GM12892 (cell line): ENCODE results near the gene LDLRAD3. TPM values are rescaled to one million over a fixed set of nuclear protein-coding genes. Genes with fewer than 3 reads are reported as not detected.
"Not testable (repeated sequence)": the region's sequence is repeated elsewhere in the genome, so short reads cannot be mapped to it uniquely, and the experiment has no call there.

Source experiments
- DNase-seq: peaks from one replicate; pipeline ENCODE4 v3.0.0; 2011; ENCODE audit not compliant: insufficient read length
- FAIRE-seq: peaks from 2 replicates; lab custom pipeline; 2011; peaks lifted over from hg19 to GRCh38; lab: Jason Lieb, UNC
- POLR2A ChIP-seq: IDR thresholded peaks from 2 replicates; pipeline ENCODE4 v1.6.1; 2011; ENCODE audit warnings: low read depth, low read length, control low read depth
- POLR2AphosphoS5 ChIP-seq: IDR thresholded peaks from 2 replicates; pipeline ENCODE4 v1.6.1; 2011; ENCODE audit warnings: low read depth, low read length, control low read depth
- TAF1 ChIP-seq: IDR thresholded peaks from 2 replicates; pipeline ENCODE4 v1.6.1; 2011; ENCODE audit warnings: low read depth, mild to moderate bottlenecking, control low read depth, low read length, borderline replicate concordance
- polyA plus RNA-seq: library from polyadenylated mRNA; unstranded; fragments of >200 nt; gene quantifications from one replicate; pipeline ENCODE4 v1.2.1, GENCODE V29; 2012; ENCODE audit warnings: missing spikeins, inconsistent platforms; ENCODE audit not compliant: missing spikeins

The LDLRAD3 gene, protein sequence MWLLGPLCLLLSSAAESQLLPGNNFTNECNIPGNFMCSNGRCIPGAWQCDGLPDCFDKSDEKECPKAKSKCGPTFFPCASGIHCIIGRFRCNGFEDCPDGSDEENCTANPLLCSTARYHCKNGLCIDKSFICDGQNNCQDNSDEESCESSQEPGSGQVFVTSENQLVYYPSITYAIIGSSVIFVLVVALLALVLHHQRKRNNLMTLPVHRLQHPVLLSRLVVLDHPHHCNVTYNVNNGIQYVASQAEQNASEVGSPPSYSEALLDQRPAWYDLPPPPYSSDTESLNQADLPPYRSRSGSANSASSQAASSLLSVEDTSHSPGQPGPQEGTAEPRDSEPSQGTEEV
- 1.00 TPM for polyA plus RNA-seq

DNA sequence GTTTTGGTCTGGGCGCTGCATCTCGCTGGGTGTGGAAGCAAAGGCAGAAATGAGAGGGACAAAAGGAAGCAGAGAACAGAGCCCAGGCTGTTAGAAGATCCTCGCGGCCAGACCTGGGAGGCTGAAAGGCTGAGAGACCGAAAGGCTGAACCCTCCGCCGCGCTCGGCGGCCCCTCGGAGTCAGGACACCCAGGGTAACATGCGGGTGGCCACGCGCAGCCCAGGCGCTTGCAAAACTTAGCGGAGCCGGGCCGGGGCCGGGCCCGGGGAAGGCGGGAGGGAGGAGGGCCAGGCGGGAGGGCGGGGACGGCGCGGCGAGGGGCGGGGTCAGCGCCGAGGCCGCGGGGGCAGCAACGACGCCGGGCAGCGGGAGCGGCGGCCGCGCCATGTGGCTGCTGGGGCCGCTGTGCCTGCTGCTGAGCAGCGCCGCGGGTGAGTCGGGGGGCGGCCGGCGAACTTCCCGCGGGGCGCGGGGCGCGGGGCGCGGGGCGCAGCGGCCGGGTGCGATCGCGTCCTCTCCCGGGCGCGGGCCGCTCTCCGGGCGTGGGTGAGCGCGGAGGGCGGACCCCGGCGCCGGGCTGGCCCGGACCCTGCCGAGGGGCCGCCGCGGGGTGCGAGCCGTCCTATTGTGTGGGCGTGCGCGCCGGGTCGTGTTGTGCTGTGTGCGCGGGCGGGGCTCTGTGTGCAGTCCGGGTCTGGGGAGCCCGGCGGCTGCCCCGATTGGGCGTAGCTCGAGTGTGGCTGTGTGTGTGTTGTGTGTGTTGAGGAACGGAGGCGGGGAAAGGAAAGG lies at the start of gene LDLRAD3:
Gene LDLRAD3, plus strand, starts transcription at position 350 of the 790 bp plus-strand sequence. Its CDS starts 37 bp downstream, at position 387.
- peak; percentile 48 for FAIRE-seq
- TF ChIP-seq TAF1 (no peak), POLR2A (no peak), POLR2AphosphoS5 (no peak)
- peak; percentile 65 for DNase-seq

DNA sequence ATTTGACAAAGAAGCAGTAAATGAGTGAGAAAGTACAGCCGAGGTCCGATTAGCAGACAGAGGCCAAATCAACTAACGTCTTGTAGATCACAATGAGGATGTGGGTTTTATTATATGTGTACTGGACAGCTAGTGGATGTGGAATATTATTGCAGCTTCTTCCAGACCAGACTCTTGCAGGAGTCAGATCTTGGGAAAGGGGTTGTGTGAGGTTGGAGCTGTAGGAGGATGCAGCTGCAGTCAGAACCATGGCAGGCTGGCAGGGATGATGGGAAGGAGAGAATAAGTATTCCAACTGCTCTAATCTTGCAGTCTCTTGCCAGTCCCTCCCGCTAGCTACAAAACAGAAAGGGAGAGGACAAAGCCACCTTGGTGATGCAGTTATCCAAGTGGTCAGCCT lies 46.8 kb upstream of the LDLRAD3 start:
- FAIRE-seq: no peak
- TF ChIP-seq POLR2AphosphoS5 (no peak), POLR2A (no peak), TAF1 (no peak)

DNA sequence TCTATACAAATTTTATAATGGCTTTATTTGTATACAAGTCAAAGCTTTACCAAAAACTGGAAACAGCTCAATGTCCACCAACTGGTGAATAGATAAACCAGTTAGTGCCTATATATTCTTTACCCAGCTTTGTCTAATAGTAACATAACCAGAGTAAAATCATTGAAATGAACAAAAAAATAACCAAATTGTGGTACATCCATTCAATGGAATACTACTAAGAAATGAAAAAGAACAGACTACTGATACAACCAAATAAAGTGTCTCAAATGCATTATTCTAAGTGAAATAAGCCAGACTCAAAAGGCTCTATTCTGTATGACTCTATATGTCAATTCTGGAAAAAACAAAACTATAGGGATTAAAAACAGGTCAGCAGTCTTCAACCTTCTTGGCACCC lies 40.9 kb upstream of the LDLRAD3 start:
- FAIRE-seq: no peak

More for the DNA sequence above, 46.8 kb upstream of the LDLRAD3 start:
- no peak for DNase-seq

DNA sequence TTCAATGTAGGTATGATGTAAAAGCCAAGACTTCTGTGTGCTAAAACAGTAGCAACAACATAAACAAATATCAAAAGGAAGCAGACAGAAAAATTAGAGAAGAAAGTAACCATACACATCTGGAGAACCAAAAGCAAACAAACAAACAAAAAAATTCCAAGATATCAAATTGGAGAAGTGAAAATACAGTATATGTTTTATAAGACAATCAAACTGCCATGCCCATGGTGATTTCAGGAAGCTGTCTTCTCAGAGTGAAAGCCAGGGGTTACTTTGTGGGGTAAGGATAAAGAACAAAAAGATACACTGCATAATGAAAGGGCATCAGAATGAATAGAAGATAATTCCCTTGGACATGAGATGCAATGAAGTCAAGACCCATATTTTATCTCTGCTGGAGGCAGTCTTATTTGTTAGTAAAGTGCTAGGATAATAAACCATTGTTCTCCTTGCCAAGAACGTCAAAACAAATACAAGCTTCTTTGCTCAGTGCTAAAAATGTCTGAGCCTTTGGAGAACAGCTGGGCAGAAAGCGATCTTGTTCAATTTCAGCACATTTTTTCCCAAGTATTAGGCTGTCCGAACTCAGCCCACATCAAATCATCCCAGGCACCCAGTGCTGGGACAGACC lies 38.1 kb upstream of the LDLRAD3 start:
- DNase-seq (no peak), FAIRE-seq (no peak)
- TF ChIP-seq POLR2AphosphoS5: no peak
- TF ChIP-seq TAF1: no peak
- TF ChIP-seq POLR2A: no peak

More for the DNA sequence above, 40.9 kb upstream of the LDLRAD3 start:
- TF ChIP-seq POLR2AphosphoS5: no peak
- TF ChIP-seq TAF1: no peak
- no peak for TF ChIP-seq POLR2A
- DNase-seq: no peak

DNA sequence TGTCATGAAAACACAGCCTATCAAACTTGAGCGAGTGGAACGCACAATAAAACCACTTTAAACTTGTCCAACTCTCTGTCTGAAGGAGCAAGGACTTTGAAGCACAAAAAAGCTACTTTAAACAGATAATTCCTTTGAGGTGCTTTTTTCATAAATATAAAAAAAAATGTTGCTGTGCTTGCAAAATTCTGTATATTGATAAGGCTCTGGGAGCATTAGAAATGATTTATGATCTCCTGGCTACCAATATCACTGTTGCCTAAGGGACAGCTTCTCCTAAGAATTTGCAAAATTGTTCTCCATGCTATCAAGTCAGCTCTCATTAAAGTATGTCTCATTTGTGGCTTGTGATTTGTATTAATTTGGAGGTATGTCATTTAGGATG lies 37.6 kb upstream of the LDLRAD3 start:
- FAIRE-seq (no peak), DNase-seq (no peak)
- no peak for TF ChIP-seq TAF1
- TF ChIP-seq POLR2AphosphoS5: no peak
- TF ChIP-seq POLR2A: no peak

DNA sequence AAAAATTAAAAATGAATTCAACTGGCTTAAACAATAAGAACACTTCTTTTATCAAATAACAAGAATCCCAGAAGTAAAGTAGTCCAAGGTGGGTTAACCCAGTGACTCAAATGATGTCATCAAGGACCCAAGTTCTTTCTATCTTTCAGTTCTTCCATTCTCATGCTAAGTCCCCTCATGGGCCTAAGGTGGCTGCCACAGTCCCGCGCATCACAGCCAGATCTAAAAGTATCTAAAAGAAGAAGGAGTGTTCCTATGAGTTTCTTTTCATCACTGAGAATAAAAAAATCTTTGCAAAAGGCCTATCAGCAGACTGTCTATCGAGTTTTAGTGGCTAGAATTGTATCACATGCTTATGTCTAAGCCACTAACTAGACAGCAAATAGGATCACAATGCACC lies 37.2 kb upstream of the LDLRAD3 start:
- TF ChIP-seq POLR2AphosphoS5: no peak
- TF ChIP-seq POLR2A: no peak
- TF ChIP-seq TAF1: no peak
- FAIRE-seq (no peak), DNase-seq (no peak)

DNA sequence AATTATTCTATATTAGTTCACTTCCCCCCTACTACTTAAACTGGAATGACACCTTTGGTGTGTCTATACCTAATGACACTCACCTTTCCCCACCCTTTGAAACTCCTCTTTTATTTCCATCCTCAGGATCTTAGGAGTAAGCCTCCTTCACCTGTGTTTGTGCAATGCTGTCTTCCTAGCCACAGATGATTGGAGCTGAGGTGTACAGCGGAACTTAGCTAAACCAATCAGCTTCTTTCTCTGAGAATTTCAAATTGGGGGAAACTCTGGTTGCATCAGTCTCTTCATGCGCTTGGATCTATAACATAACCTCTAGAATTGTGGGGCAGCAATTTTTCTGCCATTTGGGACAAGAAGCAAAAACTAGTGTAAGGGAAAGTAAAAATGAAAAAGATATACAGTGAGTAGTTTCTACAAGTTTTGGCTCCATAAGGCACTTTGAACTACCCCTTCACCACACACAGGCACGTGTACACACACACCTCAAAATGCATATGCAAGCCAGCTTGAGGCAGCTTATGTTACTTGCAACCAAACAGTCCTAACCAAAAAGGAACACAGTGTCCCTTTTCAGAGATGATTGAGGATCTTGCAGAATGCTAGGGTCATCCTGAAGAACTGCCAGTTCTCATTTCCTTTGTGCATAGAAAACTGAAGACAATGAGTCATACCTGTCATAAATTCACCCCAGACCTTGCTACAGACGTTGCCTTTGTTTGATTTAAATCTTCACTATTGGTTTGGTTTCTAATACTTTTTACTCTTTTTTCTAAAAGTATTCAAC lies 36.0 kb upstream of the LDLRAD3 start:
- FAIRE-seq (peak; percentile 90), DNase-seq (no peak)
- TF ChIP-seq POLR2A (no peak), POLR2AphosphoS5 (no peak), TAF1 (no peak)

DNA sequence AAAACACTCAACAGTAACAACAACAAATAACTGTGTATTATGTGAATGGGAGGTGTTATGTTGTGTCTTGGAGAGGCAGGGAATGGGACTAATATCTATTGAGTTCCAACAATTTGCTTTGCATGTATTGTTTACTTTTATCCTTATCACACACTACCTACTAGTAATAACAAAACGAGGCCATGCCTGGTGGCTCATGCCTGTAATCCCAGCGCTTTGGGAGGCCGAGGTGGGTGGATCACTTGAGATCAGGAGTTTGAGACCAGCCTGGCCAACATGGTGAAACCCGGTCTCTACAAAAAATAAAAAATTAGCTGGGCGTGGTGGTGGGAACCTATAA lies 35.5 kb upstream of the LDLRAD3 start:
- FAIRE-seq: peak; percentile 24

DNA sequence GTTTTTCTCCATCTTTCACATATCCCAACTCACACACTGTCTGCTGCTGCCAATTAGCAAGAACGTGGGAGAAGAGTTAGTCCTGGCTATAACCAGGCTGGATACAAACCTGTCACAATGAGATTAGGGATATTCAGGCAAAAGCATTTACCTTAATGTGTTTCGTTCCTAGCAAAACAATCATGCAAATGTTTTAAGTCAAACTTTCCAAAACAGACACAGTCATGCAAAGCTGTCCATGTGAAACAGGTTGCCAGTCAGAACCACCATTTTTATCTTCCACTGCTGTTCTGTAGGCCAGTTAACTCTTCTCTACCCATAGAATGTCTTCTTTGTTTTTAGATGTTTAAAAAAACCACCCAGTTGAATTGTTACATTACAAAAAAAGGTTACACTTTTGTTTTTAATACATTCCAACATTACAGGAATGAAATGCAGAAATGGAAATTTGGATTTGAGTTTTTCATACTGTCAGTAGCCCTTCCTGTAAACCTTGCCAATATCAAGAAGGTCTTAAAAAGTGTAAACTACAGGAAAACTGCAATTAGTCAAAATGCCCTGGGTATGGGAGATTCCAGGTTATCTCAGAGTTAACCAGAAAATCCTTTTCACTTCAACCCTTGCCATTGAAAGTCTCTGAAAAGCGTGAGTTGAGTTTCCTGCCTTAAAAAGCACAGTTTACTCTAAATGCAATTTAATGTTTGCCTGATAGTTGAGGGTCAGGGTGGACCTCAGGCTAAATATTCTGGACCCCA lies 34.2 kb upstream of the LDLRAD3 start:
- DNase-seq (no peak), FAIRE-seq (peak; percentile 69)
- TF ChIP-seq TAF1 (no peak), POLR2A (no peak), POLR2AphosphoS5 (no peak)

More for the DNA sequence above, 35.5 kb upstream of the LDLRAD3 start:
- DNase-seq: not testable (repeated sequence)

DNA sequence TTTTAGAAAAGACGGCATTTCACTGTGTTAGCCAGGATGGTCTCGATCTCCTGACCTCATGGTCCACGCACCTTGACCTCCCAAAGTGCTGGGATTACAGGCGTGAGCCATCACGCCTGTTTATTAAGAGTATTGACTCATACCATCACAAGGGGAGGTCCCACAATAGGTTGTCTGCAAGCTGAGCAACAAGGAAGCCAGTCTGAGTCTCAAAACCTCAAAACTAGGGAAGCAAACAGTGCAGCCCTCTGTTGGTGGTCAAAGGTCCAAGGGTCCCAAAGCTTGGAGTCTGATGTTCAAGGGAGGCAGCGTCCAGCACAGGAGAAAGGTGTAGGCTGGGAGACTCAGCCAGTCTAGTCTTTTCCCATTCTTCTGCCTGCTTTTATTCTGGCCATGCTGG lies 32.8 kb upstream of the LDLRAD3 start:
- TF ChIP-seq POLR2AphosphoS5 (no peak), TAF1 (no peak), POLR2A (no peak)
- FAIRE-seq: no peak

More for the DNA sequence above, 32.8 kb upstream of the LDLRAD3 start:
- DNase-seq: no peak
